ENCODE data around the gene RNPC3. TPM values are rescaled to one million over a fixed set of nuclear protein-coding genes. Genes with fewer than 3 reads are reported as not detected.

Gene RNPC3
- total RNA-seq, 1 experiment from 2014 or later, result 16.4 TPM

DNA sequence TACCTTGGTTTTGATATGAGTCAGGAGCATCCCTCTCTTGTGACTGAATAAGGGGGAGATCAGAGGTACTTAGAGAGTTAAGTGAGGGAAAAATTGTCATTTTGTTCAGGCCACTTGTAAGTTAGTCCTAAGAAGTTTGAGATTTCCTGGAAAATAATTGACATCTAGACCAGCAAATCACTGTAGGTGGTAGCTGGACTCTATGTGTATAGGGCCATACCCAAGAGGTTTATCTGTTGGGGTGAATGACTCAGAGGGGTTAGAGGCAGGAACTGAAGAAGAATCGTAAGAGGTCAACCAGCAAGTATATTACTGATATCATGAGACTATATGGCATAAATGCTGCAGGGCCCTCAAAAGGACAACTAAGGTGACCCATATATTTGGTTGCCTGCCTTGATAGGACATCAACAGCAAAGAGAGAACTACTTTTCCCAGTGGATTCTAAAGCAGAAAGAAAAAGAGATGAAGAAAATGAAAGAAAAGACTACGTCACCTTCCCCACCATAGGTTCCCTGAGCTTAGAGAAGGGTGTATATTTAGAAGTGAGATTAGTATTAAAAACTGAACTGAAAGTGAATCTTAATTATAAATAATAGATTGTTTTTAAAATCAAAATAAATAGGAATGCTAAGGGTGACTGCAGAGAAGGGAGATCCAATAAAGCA lies 8.0 kb upstream of the RNPC3 start (continued):
- TF ChIP-seq, protein P1, sequence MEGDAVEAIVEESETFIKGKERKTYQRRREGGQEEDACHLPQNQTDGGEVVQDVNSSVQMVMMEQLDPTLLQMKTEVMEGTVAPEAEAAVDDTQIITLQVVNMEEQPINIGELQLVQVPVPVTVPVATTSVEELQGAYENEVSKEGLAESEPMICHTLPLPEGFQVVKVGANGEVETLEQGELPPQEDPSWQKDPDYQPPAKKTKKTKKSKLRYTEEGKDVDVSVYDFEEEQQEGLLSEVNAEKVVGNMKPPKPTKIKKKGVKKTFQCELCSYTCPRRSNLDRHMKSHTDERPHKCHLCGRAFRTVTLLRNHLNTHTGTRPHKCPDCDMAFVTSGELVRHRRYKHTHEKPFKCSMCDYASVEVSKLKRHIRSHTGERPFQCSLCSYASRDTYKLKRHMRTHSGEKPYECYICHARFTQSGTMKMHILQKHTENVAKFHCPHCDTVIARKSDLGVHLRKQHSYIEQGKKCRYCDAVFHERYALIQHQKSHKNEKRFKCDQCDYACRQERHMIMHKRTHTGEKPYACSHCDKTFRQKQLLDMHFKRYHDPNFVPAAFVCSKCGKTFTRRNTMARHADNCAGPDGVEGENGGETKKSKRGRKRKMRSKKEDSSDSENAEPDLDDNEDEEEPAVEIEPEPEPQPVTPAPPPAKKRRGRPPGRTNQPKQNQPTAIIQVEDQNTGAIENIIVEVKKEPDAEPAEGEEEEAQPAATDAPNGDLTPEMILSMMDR (IDR thresholded peaks at IDR 0.05), result no peak
- TF ChIP-seq NR3C1 (CRISPR knock-in tag; conservative IDR thresholded peaks at IDR 0.05; ENCODE audit: low read depth) (no peak), MXD4 (CRISPR knock-in tag; IDR thresholded peaks at IDR 0.05; ENCODE audit: borderline replicate concordance) (no peak), ZNF232 (CRISPR knock-in tag; IDR thresholded peaks at IDR 0.05) (no peak), CBFB (CRISPR knock-in tag; IDR thresholded peaks at IDR 0.05; ENCODE audit: low read depth) (no peak)
- TF ChIP-seq, protein P2, sequence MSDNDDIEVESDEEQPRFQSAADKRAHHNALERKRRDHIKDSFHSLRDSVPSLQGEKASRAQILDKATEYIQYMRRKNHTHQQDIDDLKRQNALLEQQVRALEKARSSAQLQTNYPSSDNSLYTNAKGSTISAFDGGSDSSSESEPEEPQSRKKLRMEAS (CRISPR knock-in tag; IDR thresholded peaks at IDR 0.05), result no peak
- TF ChIP-seq, protein P3, sequence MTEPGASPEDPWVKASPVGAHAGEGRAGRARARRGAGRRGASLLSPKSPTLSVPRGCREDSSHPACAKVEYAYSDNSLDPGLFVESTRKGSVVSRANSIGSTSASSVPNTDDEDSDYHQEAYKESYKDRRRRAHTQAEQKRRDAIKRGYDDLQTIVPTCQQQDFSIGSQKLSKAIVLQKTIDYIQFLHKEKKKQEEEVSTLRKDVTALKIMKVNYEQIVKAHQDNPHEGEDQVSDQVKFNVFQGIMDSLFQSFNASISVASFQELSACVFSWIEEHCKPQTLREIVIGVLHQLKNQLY (CRISPR knock-in tag; IDR thresholded peaks at IDR 0.05), result no peak

DNA sequence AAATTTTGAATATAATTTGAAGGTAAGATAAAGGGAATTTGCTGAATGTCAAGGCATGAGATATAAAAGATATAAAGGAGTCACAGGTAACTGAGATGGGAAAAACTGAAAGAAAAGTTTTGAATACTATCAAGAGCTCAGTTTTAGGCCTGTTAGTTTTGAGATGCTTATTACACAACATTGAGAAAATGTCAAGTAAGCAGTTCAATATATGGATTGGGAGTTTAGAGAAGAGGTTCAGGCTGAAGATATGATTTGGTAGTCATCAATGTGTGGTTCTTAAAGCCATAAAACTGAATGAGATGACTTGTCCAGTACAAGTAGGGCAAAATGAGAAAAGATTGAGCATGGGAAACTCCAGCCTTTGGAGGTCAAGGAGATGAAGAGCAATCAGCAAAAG lies 4.7 kb upstream of the RNPC3 start:
- Mint-ChIP-seq H3K9me3 (peaks cover 9% of the 10 kb centered on the region), H3K4me3 (no peak overlapping the region), H3K27ac (no peak overlapping the region), H3K4me1 (peaks cover 3% of the 10 kb centered on the region; the same call in 1 of the 2 replicates), H3K36me3 (peaks cover 2% of the 10 kb centered on the region; the same call in 1 of the 2 replicates), H3K27me3 (ENCODE audit: low read depth) (peaks cover 4% of the 10 kb centered on the region; the same call in 1 of the 2 replicates)
- no peak for ATAC-seq
- DNase-seq (ENCODE audit: low spot score), result no peak
- POLR2A ChIA-PET, result no interaction called here
- CTCF ChIA-PET, result no interaction called here
- TF ChIP-seq CREB1 (CRISPR knock-in tag; IDR thresholded peaks at IDR 0.05), result no peak
- TF ChIP-seq ZNF317 (CRISPR knock-in tag; IDR thresholded peaks at IDR 0.05; ENCODE audit: borderline replicate concordance, low read depth), result no peak
- no peak for TF ChIP-seq ESRRA (CRISPR knock-in tag; IDR thresholded peaks at IDR 0.05; ENCODE audit: borderline replicate concordance)
- TF ChIP-seq SP1 (CRISPR knock-in tag; conservative IDR thresholded peaks at IDR 0.05), result no peak
- TF ChIP-seq, protein P4, sequence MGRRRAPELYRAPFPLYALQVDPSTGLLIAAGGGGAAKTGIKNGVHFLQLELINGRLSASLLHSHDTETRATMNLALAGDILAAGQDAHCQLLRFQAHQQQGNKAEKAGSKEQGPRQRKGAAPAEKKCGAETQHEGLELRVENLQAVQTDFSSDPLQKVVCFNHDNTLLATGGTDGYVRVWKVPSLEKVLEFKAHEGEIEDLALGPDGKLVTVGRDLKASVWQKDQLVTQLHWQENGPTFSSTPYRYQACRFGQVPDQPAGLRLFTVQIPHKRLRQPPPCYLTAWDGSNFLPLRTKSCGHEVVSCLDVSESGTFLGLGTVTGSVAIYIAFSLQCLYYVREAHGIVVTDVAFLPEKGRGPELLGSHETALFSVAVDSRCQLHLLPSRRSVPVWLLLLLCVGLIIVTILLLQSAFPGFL (CRISPR knock-in tag; IDR thresholded peaks at IDR 0.05; ENCODE audit: borderline replicate concordance), result no peak
- TF ChIP-seq, protein P2 (CRISPR knock-in tag; IDR thresholded peaks at IDR 0.05), result no peak
- TF ChIP-seq, protein P5, sequence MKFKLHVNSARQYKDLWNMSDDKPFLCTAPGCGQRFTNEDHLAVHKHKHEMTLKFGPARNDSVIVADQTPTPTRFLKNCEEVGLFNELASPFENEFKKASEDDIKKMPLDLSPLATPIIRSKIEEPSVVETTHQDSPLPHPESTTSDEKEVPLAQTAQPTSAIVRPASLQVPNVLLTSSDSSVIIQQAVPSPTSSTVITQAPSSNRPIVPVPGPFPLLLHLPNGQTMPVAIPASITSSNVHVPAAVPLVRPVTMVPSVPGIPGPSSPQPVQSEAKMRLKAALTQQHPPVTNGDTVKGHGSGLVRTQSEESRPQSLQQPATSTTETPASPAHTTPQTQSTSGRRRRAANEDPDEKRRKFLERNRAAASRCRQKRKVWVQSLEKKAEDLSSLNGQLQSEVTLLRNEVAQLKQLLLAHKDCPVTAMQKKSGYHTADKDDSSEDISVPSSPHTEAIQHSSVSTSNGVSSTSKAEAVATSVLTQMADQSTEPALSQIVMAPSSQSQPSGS (CRISPR knock-in tag; IDR thresholded peaks at IDR 0.05; ENCODE audit: borderline replicate concordance, low read depth), result no peak
- TF ChIP-seq, protein P6, sequence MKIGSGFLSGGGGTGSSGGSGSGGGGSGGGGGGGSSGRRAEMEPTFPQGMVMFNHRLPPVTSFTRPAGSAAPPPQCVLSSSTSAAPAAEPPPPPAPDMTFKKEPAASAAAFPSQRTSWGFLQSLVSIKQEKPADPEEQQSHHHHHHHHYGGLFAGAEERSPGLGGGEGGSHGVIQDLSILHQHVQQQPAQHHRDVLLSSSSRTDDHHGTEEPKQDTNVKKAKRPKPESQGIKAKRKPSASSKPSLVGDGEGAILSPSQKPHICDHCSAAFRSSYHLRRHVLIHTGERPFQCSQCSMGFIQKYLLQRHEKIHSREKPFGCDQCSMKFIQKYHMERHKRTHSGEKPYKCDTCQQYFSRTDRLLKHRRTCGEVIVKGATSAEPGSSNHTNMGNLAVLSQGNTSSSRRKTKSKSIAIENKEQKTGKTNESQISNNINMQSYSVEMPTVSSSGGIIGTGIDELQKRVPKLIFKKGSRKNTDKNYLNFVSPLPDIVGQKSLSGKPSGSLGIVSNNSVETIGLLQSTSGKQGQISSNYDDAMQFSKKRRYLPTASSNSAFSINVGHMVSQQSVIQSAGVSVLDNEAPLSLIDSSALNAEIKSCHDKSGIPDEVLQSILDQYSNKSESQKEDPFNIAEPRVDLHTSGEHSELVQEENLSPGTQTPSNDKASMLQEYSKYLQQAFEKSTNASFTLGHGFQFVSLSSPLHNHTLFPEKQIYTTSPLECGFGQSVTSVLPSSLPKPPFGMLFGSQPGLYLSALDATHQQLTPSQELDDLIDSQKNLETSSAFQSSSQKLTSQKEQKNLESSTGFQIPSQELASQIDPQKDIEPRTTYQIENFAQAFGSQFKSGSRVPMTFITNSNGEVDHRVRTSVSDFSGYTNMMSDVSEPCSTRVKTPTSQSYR (CRISPR knock-in tag; IDR thresholded peaks at IDR 0.05), result no peak
- TF ChIP-seq, protein P7, sequence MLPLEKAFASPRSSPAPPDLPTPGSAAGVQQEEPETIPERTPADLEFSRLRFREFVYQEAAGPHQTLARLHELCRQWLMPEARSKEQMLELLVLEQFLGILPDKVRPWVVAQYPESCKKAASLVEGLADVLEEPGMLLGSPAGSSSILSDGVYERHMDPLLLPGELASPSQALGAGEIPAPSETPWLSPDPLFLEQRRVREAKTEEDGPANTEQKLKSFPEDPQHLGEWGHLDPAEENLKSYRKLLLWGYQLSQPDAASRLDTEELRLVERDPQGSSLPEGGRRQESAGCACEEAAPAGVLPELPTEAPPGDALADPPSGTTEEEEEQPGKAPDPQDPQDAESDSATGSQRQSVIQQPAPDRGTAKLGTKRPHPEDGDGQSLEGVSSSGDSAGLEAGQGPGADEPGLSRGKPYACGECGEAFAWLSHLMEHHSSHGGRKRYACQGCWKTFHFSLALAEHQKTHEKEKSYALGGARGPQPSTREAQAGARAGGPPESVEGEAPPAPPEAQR (CRISPR knock-in tag; IDR thresholded peaks at IDR 0.05), result no peak
- TF ChIP-seq, protein P1 (IDR thresholded peaks at IDR 0.05), result no peak
- no peak for TF ChIP-seq SOX15 (CRISPR knock-in tag; IDR thresholded peaks at IDR 0.05)
- TF ChIP-seq, protein P8, sequence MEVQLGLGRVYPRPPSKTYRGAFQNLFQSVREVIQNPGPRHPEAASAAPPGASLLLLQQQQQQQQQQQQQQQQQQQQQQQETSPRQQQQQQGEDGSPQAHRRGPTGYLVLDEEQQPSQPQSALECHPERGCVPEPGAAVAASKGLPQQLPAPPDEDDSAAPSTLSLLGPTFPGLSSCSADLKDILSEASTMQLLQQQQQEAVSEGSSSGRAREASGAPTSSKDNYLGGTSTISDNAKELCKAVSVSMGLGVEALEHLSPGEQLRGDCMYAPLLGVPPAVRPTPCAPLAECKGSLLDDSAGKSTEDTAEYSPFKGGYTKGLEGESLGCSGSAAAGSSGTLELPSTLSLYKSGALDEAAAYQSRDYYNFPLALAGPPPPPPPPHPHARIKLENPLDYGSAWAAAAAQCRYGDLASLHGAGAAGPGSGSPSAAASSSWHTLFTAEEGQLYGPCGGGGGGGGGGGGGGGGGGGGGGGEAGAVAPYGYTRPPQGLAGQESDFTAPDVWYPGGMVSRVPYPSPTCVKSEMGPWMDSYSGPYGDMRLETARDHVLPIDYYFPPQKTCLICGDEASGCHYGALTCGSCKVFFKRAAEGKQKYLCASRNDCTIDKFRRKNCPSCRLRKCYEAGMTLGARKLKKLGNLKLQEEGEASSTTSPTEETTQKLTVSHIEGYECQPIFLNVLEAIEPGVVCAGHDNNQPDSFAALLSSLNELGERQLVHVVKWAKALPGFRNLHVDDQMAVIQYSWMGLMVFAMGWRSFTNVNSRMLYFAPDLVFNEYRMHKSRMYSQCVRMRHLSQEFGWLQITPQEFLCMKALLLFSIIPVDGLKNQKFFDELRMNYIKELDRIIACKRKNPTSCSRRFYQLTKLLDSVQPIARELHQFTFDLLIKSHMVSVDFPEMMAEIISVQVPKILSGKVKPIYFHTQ (CRISPR knock-in tag; IDR thresholded peaks at IDR 0.05), result no peak
- no peak for TF ChIP-seq KAT7 (CRISPR knock-in tag; IDR thresholded peaks at IDR 0.05; ENCODE audit: borderline replicate concordance)
